K562 (cell line): ENCODE results near the gene PRELID3B. TPM values are rescaled to one million over a fixed set of nuclear protein-coding genes. Genes with fewer than 3 reads are reported as not detected.

Experiments
- ADNP ChIP-seq: fragments of 200-800 bp; sonication (Bioruptor generic); IDR thresholded peaks from 2 replicates; pipeline ENCODE4 v1.6.1; 2016; ENCODE audit warnings: missing genetic modification characterization, missing compliant biosample characterization
- AFF1 ChIP-seq, 2 experiments: fragments of 450-650 bp; IDR thresholded peaks; 2 replicates each; pipeline ENCODE4 v1.6.1; 2018; ENCODE audit warnings: mild to moderate bottlenecking in 2 of 2, low read depth in 1 of 2; ENCODE audit not compliant: partially characterized antibody in 2 of 2
- CEBPZ ChIP-seq: fragments of 150-350 bp; IDR thresholded peaks from 2 replicates; pipeline ENCODE4 v1.6.1; 2014; ENCODE audit warnings: low read depth, mild to moderate bottlenecking, low read length, borderline replicate concordance
- FOXM1 ChIP-seq, 2 experiments: fragments of 450-650 bp in 1 of 2; sonication (generic) in 1 of 2; formaldehyde crosslinking in 1 of 2; IDR thresholded peaks; 2 replicates each; pipeline versions ENCODE4 v1.6.1 to v1.9.0; 2017 to 2022; ENCODE audit warnings: low read depth in 2 of 2, mild to moderate bottlenecking in 2 of 2, missing genetic modification reagents in 1 of 2, moderate library complexity in 1 of 2
- MECOM ChIP-seq: fragments of 250-450 bp; sonication (Bioruptor Pico); IDR thresholded peaks from 2 replicates; pipeline ENCODE4 v1.8.0; 2022; ENCODE audit warnings: inconsistent platforms
- MTA1 ChIP-seq: fragments of 450-650 bp; IDR thresholded peaks from 2 replicates; pipeline ENCODE4 v1.6.1; 2017; ENCODE audit warnings: borderline replicate concordance
- NR3C1 ChIP-seq: sonication (generic); formaldehyde crosslinking; IDR thresholded peaks from 2 replicates; pipeline ENCODE4 v1.8.1; 2022; ENCODE audit warnings: missing genetic modification reagents
- PCBP1 ChIP-seq: fragments of 200-400 bp; formaldehyde crosslinking; IDR thresholded peaks from 2 replicates; pipeline ENCODE4 v1.6.1; 2018; ENCODE audit warnings: mild to moderate bottlenecking, low read depth, low read length; ENCODE audit not compliant: poor library complexity, severe bottlenecking
- PHF8 ChIP-seq: fragments of 200-600 bp; sonication (generic); IDR thresholded peaks from 2 replicates; pipeline ENCODE4 v1.6.1; 2012; ENCODE audit warnings: mixed run types, mild to moderate bottlenecking, inconsistent platforms, low read length, moderate library complexity, borderline replicate concordance
- POLR2AphosphoS5 ChIP-seq: IDR thresholded peaks from 2 replicates; pipeline ENCODE4 v1.6.1; 2011; ENCODE audit warnings: mild to moderate bottlenecking, low read depth, low read length, moderate library complexity; ENCODE audit not compliant: control insufficient read depth, insufficient read depth
- SAFB2 ChIP-seq: fragments of 200-400 bp; formaldehyde crosslinking; IDR thresholded peaks from 2 replicates; pipeline ENCODE4 v1.6.1; 2018; ENCODE audit warnings: borderline replicate concordance, low read length, low read depth, moderate library complexity; ENCODE audit not compliant: severe bottlenecking
- SMARCA5 ChIP-seq: fragments of 450-650 bp; IDR thresholded peaks from 2 replicates; pipeline ENCODE4 v1.6.1; 2016
- U2AF1 ChIP-seq: fragments of 200-400 bp; formaldehyde crosslinking; optimal IDR thresholded peaks from 2 replicates; pipeline ENCODE3; 2017; ENCODE audit warnings: mild to moderate bottlenecking, low read depth, low read length, moderate library complexity
- VEZF1 ChIP-seq: fragments of 200-800 bp; sonication (Bioruptor generic); IDR thresholded peaks from 2 replicates; pipeline ENCODE4 v1.6.1; 2017; ENCODE audit warnings: missing genetic modification characterization, missing compliant biosample characterization
- ZNF124 ChIP-seq: sonication (generic); formaldehyde crosslinking; IDR thresholded peaks from 2 replicates; pipeline ENCODE4 v1.8.1; 2022; ENCODE audit warnings: missing genetic modification reagents
- ZNF197 ChIP-seq: fragments of 200-800 bp; sonication (Bioruptor generic); IDR thresholded peaks from 2 replicates; pipeline ENCODE4 v1.6.1; 2016; ENCODE audit warnings: low read depth, missing genetic modification characterization, missing compliant biosample characterization
- polyA plus RNA-seq, 8 experiments: library from polyadenylated mRNA; depleted of rRNA in 4 of 8; stranded (reverse) in 5 of 8; unstranded in 3 of 8; fragments of >200 nt; fragmentation: Nextera tagmentation in 2 of 8; fragmentation: Illumina TruSeq in 1 of 8; extraction: Ambion mirVana in 2 of 8; extraction: Trizol in 1 of 8; gene quantifications; 2 replicates each; pipeline versions ENCODE4 v1.2.1 to v1.2.3, GENCODE V29; 2011 to 2014; ENCODE audit warnings: inconsistent platforms in 1 of 8, missing spikeins in 1 of 8
- total RNA-seq, 7 experiments: library from RNA; depleted of rRNA in 6 of 7; stranded (reverse); fragments of >200 nt in 6 of 7; fragmentation: Illumina TruSeq in 2 of 7; extraction: Trizol in 2 of 7; gene quantifications; 2 replicates each; pipeline versions ENCODE4 v1.2.1 to v1.2.3, GENCODE V29; 2011 to 2021; ENCODE audit warnings: low replicate concordance in 1 of 7
- TF ChIP-seq, protein P1 (sequence below): fragments of 450-650 bp; formaldehyde crosslinking; IDR thresholded peaks from 2 replicates; pipeline ENCODE4 v1.4.0; 2022; ENCODE audit warnings: missing genetic modification characterization

PRELID3B gene
- total and polyA plus RNA-seq, 9 of the 15 experiments (the other 6 are each of a cell fraction or from before 2014, with no cell fraction given), result 77.0 to 186 (median 101) TPM

DNA sequence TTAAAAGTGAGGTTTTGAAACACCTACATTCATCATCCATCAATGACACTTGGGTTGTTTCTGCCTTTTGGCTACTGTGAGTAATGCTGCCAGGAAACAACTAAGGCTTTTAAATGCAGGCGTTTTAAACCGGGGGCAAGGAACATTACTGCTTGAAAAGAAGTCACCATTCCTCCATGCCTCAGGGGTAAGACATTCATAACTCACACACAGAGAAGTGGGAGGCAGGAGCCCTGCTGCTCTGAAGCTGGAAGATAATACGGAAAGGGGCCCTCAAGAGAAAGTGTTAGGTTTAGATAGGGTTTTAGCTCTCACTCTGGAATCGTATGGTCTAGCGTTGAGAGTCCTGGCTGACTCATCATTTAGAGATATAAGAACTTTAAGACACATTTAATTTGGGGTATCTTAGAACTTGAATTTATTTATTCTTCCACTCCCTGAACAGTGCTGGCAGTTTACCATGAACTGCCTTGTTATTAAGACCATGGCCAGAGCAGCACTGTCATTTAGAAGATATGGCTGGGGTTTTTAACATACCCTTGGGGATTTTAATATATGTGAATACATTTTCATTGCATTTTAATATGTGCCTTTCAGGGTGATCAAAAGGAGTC, 21.5 kb downstream of the PRELID3B start (continued):
- TF ChIP-seq CEBPZ (no peak), PCBP1 (no peak), U2AF1 (no peak), SAFB2 (no peak), POLR2AphosphoS5 (peak; percentile 98), MTA1 (peak; percentile 59; the same call in 1 of the 2 replicates), ADNP (tag) (peak; percentile 9; the same call in 1 of the 2 replicates), FOXM1 (IDR thresholded peaks at IDR 0.05; ENCODE audit: low read depth) (peak; percentile 92), FOXM1 (CRISPR knock-in tag; IDR thresholded peaks at IDR 0.05; ENCODE audit: low read depth) (no peak), ZNF197 (CRISPR knock-in tag) (no peak), AFF1 (IDR thresholded peaks at IDR 0.05; ENCODE audit: low read depth in 1 of 2, partially characterized antibody in 2 of 2) (peak in 1 of 2 experiments; percentile 72), SMARCA5 (no peak), MECOM (no peak), ZNF124 (CRISPR knock-in tag) (no peak), VEZF1 (CRISPR knock-in tag) (no peak; the same call in 1 of the 2 replicates), PHF8 (no peak), NR3C1 (CRISPR knock-in tag) (no peak)
- TF ChIP-seq, protein P1, sequence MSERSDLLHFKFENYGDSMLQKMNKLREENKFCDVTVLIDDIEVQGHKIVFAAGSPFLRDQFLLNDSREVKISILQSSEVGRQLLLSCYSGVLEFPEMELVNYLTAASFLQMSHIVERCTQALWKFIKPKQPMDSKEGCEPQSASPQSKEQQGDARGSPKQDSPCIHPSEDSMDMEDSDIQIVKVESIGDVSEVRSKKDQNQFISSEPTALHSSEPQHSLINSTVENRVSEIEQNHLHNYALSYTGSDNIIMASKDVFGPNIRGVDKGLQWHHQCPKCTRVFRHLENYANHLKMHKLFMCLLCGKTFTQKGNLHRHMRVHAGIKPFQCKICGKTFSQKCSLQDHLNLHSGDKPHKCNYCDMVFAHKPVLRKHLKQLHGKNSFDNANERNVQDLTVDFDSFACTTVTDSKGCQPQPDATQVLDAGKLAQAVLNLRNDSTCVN, result no peak; the same call in 1 of the 2 replicates
